OCI-LY3 (cell line): ENCODE measurements around the gene NHS.

Experiments used
- EZH2phosphoT487 ChIP-seq: fragments of 200-600 bp; shearing (Covaris generic); IDR thresholded peaks from 2 replicates; pipeline ENCODE4 v1.6.1; 2018; ENCODE audit warnings: antibody characterized with exemption, mixed run types, low read depth
- TF ChIP-seq, protein P1 (sequence below): fragments of 200-600, 300-600 bp; sonication (generic); IDR thresholded peaks from 2 replicates; pipeline ENCODE4 v1.5.1; 2014; ENCODE audit warnings: antibody characterized with exemption, low read length, low read depth

DNA sequence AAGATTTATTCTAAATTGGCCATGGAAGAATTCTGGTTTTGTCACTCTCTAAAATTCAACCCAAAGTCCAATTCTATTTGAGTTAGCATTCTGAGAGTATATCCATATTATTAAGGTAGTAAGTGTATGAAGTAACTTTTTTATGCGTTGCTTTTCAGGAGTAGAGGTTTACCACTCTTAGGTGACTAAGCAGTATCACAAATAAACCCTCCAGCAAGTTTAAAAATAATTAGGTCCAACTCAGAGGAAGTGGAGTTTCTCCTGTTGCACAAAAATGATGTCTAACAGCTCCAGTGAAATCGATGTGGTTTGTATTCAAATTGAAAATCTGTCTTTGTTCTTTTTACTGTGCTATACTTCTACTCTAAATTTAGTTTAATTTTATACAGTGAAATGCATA lies 368.9 kb downstream of the NHS start:
- TF ChIP-seq, protein P1, sequence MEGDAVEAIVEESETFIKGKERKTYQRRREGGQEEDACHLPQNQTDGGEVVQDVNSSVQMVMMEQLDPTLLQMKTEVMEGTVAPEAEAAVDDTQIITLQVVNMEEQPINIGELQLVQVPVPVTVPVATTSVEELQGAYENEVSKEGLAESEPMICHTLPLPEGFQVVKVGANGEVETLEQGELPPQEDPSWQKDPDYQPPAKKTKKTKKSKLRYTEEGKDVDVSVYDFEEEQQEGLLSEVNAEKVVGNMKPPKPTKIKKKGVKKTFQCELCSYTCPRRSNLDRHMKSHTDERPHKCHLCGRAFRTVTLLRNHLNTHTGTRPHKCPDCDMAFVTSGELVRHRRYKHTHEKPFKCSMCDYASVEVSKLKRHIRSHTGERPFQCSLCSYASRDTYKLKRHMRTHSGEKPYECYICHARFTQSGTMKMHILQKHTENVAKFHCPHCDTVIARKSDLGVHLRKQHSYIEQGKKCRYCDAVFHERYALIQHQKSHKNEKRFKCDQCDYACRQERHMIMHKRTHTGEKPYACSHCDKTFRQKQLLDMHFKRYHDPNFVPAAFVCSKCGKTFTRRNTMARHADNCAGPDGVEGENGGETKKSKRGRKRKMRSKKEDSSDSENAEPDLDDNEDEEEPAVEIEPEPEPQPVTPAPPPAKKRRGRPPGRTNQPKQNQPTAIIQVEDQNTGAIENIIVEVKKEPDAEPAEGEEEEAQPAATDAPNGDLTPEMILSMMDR, result no peak
- no peak for TF ChIP-seq EZH2phosphoT487
